Measurements from ENCODE around the gene GUCY1A1.

Gene GUCY1A1

GRCh38 chr4:155751569-155751968 lies 84.9 kb downstream of the GUCY1A1 start:
- TF ChIP-seq EZH2 (optimal IDR thresholded peaks at IDR 0.05; ENCODE audit: low read depth, low read length) (no peak), CTCF (IDR thresholded peaks at IDR 0.05; ENCODE audit: low read length) (no peak), EZH2phosphoT487 (IDR thresholded peaks at IDR 0.05; ENCODE audit: low read length) (no peak)
- Histone ChIP-seq H3K4me1 (ENCODE audit: low read length) (no peaks in the 10 kb centered on the region), H3K4me3 (ENCODE audit: low read length) (no peak overlapping the region), H3F3A (ENCODE audit: insufficient read depth, low read length) (no peaks in the 10 kb centered on the region), H3K9me3 (replicated peaks; ENCODE audit: insufficient read depth, low read length) (no peaks in the 10 kb centered on the region), H3K27ac (ENCODE audit: low read length) (no peak overlapping the region), H3K27me3 (replicated peaks; ENCODE audit: insufficient read depth, low read length) (no peaks in the 10 kb centered on the region), H3K36me3 (replicated peaks; ENCODE audit: insufficient read depth, low read length) (no peaks in the 10 kb centered on the region), H3K9me2 (replicated peaks; ENCODE audit: insufficient read depth, low read length) (no peaks in the 10 kb centered on the region), H3K4me2 (ENCODE audit: low read depth, low read length) (no peak overlapping the region), H4K20me1 (ENCODE audit: insufficient read depth, low read length) (no peaks in the 10 kb centered on the region), H3K9ac (ENCODE audit: low read length) (no peak overlapping the region), H2AFZ (ENCODE audit: low read length) (no peak overlapping the region), H3K79me2 (ENCODE audit: low read length) (no peaks in the 10 kb centered on the region)
- DNase-seq: no peak

DNA sequence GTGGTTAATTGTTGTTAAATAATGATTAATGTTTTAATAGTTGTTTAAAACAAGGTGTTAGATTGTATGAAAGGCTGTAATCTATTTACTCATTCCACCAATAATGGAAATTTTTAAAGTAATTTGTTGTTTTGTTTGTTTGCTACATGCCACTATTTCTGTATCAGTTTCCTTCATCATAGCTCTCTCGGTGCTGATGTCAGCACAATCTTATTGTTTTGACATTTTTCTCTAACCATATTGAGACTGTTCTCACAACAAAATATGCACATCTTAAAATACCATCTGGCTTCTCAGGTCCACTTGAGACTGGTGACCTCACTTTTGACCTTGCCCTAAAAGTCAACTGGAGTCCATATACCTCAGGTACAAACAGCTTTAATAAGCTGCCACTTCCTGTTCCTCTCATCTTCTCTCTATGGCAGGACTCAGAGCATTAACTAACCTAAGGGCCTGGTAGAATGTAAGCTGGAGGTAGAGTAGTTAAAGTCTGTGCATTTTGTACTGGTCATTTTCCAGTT lies 91.2 kb downstream of the GUCY1A1 start:
- H3K4me3 ChIP-seq (ENCODE audit: low read length): no peak overlapping the region
- no peak for TF ChIP-seq EZH2phosphoT487 (IDR thresholded peaks at IDR 0.05; ENCODE audit: low read length)
- no peak for TF ChIP-seq EZH2 (optimal IDR thresholded peaks at IDR 0.05; ENCODE audit: low read depth, low read length)
- H3K4me1 ChIP-seq (ENCODE audit: low read length): peaks cover 12% of the 10 kb centered on the region
- H2AFZ ChIP-seq (ENCODE audit: low read length): no peak overlapping the region
- no peaks in the 10 kb centered on the region for H3K9me2 ChIP-seq (replicated peaks; ENCODE audit: insufficient read depth, low read length)
- H3K4me2 ChIP-seq (ENCODE audit: low read depth, low read length): no peak overlapping the region
- H3F3A ChIP-seq (ENCODE audit: insufficient read depth, low read length): peaks cover 10% of the 10 kb centered on the region; the same call in 1 of the 2 replicates
- H3K9me3 ChIP-seq (replicated peaks; ENCODE audit: insufficient read depth, low read length): no peaks in the 10 kb centered on the region
- H3K79me2 ChIP-seq (ENCODE audit: low read length): no peaks in the 10 kb centered on the region
- no peak overlapping the region for H3K27ac ChIP-seq (ENCODE audit: low read length)
- H4K20me1 ChIP-seq (ENCODE audit: insufficient read depth, low read length): no peaks in the 10 kb centered on the region
- no peaks in the 10 kb centered on the region for H3K27me3 ChIP-seq (replicated peaks; ENCODE audit: insufficient read depth, low read length)
- H3K36me3 ChIP-seq (replicated peaks; ENCODE audit: insufficient read depth, low read length): no peaks in the 10 kb centered on the region
- peak; percentile 78 for DNase-seq
- no peak overlapping the region for H3K9ac ChIP-seq (ENCODE audit: low read length)

- Histone ChIP-seq H3K4me2 (ENCODE audit: low read depth, low read length) (peak within 1 kb of the TSS; percentile 89), H3K27me3 (replicated peaks; ENCODE audit: insufficient read depth, low read length) (no peaks in the 10 kb centered on the region), H3K27ac (ENCODE audit: low read length) (peak within 1 kb of the TSS; percentile 34; the same call in 1 of the 2 replicates), H3K4me1 (ENCODE audit: low read length) (peaks cover 12% of the 10 kb centered on the region), H3K36me3 (replicated peaks; ENCODE audit: insufficient read depth, low read length) (no peaks in the 10 kb centered on the region), H2AFZ (ENCODE audit: low read length) (peak within 1 kb of the TSS; percentile 83), H3F3A (ENCODE audit: insufficient read depth, low read length) (peaks cover 10% of the 10 kb centered on the region; the same call in 1 of the 2 replicates), H3K9me2 (replicated peaks; ENCODE audit: insufficient read depth, low read length) (no peaks in the 10 kb centered on the region), H3K79me2 (ENCODE audit: low read length) (no peaks in the 10 kb centered on the region), H3K9ac (ENCODE audit: low read length) (peak within 1 kb of the TSS; percentile 54; the same call in 1 of the 2 replicates), H4K20me1 (ENCODE audit: insufficient read depth, low read length) (no peaks in the 10 kb centered on the region), H3K4me3 (ENCODE audit: low read length) (peak within 1 kb of the TSS; percentile 83), H3K9me3 (replicated peaks; ENCODE audit: insufficient read depth, low read length) (no peaks in the 10 kb centered on the region)
- TF ChIP-seq CTCF (IDR thresholded peaks at IDR 0.05; ENCODE audit: low read length) (peak; percentile 50), EZH2phosphoT487 (IDR thresholded peaks at IDR 0.05; ENCODE audit: low read length) (no peak), EZH2 (optimal IDR thresholded peaks at IDR 0.05; ENCODE audit: low read depth, low read length) (no peak)
- DNase-seq: peak; percentile 98
Measured at GRCh38 chr4:155758481-155759371, 92.1 kb downstream of the GUCY1A1 start, which contains the start of gene GUCY1B1. Gene GUCY1B1, plus strand, starts transcription at chr4:155759021. Its CDS starts 120 bp downstream, at chr4:155759141.
